GM19468 (cell line): ENCODE results near the gene LTC4S.
"Not testable (repeated sequence)": the region's sequence is repeated elsewhere in the genome, so short reads cannot be mapped to it uniquely, and the experiment has no call there.

Source experiments
- ATAC-seq: cut with Tn5 transposase; IDR thresholded peaks from one replicate; pipeline ENCODE4 v1.9.1; 2021; ENCODE audit warnings: mild to moderate bottlenecking, moderate library complexity, moderate number of reproducible peaks; ENCODE audit not compliant: unreplicated experiment; ENCODE audit errors: extremely low read depth

The LTC4S gene

DNA sequence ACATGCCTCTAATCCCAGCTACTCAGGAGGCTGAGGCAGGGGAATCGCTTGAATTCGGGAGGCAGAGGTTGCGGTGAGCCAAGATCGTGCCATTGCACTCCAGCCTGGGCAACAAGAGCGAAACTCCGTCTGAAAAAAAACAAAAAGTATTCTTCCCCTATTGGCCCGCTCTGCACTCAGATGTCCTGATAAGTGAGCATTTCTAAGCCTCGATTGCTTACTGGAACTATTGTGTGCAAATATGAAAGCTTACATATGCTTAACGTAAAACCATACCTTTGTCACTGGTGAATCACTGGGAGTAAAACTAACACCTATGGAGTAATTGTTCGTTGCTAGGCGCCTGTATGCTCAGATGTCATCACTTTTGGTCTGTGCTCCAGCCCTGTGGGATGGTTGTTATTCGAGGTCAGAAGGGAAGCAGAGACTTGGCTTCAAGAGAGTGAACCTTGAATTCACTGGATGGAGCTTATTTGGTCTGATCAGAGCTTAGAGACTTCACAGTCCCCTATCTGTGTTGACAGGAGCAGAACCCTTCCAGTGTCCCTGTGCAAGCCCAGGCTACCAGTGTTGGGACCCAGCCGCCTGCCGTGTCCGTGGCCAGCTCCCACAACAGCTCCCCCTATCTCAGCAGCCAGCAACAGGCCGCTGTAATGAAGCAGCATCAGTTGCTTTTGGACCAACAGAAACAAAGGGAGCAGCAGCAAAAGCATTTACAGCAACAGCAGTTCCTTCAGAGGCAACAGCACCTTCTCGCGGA, 25.3 kb upstream of the LTC4S start:
- ATAC-seq, result no peak

DNA sequence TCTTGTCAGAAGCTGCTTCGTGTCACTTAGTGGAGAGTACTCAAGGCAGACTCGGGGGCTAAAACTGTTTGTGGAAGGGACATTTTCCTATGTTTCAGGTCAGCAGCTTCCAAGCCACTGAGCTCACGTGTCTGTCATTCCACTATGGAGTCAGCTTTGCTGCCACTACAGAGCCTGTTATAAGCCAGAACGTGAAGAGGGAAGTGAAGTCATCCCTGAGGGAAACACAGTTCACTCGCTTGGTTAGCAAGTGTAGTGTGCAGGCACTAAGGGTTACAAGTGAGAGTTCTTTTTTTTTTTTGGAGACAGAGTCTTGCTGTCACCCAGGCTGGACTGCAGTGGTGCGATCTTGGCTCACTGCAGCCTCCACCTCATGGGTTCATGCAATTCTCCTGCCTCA, 24.5 kb upstream of the LTC4S start:
- ATAC-seq, result no peak

DNA sequence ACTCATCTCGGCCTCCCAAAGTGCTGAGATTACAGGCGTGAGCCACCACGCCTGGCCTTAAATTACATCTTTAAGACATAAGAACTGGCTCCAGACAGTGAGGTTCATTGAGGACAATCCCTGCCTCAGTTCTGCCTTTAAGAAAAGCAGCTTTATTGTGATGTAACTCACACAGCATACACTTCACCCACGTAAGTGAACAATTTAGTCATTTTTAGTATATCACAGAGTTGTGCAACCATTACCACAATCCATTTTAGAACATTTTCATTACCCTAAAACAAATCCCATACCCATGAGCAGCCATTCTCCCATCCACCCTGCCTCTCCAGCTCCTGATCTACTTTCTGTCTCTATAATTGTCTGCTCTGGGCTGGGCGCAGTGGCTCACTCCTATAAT, 24.0 kb upstream of the LTC4S start:
- no peak for ATAC-seq

DNA sequence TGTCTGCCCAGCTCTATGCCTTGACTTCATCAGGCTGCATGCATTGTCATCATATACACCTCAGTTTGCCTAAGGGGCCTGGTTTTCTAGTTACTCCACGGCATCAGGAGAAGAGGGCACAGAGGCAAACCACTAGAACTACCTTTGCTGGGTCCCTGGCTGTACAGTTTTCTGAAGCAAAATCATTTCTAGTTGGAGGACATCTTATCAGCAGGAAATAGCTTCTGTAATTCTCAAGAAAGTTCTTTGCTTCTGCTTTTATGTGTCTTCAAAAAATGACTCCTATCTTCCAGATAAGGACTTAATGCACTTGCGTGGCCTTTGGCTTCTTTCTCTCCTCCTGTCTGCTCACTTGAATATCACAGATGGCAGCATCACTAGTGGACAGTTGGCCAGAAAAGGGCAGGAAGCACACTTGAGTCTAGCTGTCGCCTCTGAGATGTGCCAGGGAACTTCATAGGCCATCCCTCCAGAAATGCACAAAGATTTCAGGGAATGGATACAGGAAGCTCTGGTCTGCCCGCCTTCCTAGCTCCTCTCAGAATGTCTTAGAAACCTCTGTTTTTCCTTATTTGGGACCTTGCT, 22.4 kb upstream of the LTC4S start:
- ATAC-seq, result no peak

DNA sequence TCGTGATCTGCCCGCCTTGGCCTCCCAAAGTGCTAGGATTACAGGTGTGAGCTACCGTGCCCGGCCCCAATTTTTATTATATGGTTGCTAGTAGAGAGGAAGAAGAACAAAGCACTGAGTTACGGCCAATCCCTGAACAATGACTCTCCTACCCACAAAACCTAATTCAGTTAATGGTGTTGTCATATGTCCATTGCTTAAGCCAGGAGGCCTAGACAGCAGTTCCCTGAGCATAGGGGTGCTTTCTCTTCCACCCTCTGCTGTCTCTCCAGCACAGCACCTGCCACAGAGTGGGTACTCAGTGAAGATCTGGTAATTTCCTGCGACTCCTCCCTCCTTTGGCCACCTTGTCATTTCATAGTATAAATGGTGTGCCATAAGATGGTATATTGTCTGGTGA, 21.4 kb upstream of the LTC4S start:
- ATAC-seq, result no peak

DNA sequence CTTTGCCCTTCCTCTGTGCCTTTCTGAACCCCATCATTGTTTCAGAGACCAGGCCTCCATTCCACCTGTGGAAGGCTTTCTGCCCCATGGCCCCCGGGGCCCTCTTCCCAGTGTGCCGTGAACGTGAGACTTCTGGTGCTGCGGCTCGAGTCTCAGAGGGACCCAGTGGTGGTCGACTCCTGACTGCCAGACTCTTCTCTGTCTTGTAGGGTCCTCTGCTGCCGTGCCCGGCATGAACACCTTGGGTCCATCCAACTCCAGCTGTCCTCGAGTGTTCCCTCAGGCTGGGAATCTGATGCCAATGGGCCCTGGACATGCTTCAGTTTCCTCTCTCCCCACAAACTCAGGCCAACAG, 20.1 kb upstream of the LTC4S start:
- no peak for ATAC-seq

DNA sequence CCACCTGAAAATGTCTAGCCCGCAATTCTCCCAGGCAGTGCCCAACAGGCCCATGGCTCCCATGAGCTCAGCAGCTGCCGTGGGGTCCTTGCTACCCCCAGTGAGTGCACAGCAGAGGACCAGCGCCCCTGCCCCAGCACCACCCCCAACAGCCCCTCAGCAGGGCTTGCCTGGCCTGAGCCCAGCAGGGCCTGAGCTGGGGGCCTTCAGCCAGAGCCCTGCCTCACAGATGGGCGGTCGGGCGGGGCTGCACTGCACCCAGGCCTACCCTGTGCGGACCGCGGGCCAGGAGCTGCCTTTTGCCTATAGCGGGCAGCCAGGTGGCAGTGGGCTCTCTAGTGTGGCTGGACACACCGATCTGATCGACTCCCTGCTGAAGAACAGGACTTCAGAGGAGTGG, 19.3 kb upstream of the LTC4S start:
- ATAC-seq, result no peak

DNA sequence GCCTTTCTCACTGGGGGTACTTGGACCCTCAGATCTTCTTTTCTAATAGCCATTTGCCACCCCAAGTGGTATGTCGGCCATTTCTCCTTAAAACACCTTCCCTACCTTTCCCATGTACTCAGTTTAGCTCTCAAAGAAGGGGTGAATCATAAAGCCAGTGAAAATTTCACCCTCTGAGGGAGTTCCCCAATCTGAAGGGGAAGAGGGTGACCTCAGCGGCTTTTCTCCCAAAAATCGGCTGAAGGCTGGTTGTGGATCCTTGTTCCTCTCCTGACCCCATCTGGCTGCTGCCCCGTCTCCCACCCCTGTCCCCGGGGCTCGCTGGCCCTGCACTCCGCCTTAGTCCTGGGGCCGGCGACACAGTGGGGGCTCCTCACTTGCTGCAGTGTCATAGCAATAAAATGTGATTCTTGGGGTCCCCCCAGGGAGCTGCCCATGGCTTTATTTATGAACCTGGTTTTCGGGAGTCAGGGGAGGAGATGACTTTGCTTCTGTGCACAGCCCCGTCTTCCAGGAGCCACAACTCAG, 17.3 kb upstream of the LTC4S start:
- no peak for ATAC-seq

DNA sequence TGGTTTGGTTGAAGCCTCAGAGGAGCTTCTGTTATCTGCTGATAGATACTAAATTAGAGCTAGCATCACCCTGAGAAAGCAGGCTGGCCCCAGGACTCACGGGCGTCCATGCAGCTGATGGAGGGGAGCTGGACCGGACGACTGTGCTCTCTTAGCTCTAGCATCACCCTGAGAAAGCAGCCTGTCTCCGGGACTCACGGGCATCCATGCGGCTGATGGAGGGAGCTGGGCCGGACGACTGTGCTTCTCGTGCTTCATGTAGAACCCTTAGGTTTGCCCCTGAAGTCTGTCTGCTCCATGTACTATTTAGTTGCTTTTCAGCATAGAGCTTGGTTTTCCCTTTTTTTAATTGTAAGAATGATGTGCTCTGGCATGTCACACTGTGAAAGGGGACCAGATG, 16.3 kb upstream of the LTC4S start:
- ATAC-seq, result no peak

DNA sequence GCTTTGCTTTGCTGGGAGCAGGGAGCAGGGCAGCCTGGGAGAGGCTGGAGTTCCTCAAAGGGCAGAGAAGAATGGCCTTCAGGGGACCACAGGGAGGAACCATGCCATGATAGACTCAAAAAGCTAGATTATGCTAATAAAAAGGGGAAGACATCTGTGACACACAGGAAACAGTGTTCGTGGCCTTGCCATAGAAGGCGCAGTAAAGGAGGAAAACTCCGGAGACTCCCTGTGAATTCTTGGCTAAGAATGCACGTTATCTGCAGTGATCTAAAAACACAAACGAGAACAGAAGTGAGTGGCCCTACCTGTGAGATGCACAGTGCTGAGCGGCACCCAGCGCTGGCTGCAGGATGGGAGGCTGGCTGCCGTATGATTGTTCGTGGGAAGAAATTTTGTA, 15.9 kb upstream of the LTC4S start:
- no peak for ATAC-seq

DNA sequence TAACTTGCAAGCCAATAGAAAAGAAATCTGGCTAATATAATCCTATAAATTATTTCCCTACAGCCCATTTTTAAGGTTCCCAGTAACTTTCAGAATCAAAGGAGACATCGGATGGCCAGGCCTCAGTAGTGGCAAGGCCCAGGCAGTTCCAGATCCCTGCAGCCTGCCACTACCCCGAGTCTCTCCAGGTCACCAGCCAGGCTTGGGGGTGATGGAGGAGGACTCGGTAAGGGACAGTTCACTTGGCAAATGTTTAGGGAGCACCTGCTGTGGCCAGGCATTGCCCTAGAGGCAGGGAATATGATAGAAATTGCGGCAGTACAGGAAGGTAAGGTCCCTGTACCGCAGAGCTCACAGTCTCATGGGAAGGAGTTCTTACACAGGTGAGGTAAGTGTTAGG, 15.2 kb upstream of the LTC4S start:
- no peak for ATAC-seq

DNA sequence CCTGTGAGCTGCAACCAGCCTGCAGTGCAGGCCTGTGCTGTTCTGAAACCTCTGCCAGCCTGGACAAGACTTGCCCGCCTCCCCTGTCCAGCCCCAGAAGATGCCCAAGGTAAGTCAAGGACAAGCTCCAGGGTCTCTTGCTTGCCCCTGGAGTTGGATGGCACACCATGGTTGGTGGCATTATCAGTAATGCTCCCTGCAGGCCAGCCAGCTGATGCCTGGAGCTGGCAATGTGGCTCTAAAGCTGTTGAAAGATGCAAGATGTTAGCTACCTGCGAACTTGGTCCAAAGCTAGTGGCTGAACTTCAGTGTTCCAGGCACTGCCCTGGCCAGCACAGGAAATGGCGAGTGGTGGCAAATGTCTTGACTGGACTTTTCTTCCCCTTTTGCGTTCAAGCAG, 14.0 kb upstream of the LTC4S start:
- ATAC-seq, result no peak

DNA sequence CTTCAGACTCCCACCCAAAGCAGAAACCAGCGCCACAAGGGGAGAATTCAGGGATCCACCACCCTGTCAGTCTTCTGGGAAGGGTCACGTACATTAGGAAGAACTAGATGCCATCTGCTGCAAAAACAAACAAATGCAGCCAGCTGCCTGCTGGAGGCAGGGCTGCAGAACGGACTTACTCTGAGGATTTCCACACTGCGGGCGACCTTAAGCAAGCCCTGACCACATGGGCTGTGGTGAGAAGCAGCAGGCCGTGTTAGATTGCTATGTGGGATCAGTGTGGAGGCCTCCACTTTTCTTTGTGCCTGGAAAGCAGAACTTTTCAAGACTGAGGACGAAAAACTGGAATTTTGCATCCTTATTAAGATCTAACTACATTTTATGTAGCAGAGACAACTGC, 13.4 kb upstream of the LTC4S start:
- ATAC-seq, result no peak

DNA sequence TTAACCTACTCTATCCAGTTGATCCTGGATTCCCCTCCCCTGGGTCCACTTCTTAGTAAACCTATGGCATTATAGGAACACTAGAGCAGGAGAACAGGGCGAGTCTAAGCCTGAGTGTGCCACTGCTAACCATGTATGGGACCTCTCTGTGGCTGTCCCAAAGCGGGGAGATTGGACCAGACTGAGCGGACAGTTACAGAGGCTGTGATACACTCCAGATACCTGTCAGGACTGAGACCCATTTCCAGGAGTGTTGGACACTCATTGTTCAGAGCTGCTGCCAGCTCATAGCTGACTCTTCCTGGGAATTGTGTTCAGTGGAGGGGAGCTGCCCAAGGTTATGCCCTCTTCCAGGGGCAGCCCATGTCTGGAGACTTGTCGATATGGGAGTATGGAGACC, 11.9 kb upstream of the LTC4S start:
- no peak for ATAC-seq

DNA sequence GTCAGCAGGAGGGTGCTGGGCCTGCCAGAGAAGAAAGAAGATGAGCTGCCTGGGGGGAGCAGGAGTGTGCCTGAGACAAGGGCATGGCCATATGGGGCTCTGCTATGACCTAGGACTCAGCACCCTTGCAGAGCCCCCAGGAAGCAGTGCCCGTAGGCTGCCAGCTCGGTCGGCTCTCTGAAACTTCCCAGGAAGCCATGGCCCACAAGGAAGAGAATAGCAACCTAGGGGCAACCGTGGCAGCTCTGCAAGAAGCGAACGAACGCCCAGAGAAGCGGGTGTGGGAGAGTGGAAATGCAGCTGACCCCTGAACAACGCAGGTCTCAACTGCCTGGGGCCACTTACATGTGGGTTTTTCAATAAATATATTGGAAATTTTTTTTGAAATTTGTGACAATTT, 10.7 kb upstream of the LTC4S start:
- no peak for ATAC-seq

DNA sequence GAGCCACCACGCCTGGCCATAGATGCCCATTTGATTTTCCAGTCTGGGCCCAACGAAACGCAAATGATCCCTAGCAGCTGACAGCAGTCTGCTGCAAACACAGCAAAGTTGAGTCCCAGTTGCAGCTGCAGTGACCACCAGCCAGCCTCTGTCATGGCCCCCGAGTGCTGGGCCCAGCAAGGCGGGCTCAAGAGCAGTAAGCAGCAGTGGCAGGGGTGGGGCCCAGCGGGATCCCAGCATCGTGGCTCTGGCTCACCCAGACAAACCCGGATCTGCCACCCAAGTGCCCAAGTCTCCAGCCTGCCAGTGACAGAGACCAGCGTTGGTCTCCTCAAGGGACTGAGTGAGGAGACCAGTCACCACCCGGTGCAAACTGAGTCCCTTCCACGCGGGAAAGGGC, 6.9 kb upstream of the LTC4S start:
- no peak for ATAC-seq

DNA sequence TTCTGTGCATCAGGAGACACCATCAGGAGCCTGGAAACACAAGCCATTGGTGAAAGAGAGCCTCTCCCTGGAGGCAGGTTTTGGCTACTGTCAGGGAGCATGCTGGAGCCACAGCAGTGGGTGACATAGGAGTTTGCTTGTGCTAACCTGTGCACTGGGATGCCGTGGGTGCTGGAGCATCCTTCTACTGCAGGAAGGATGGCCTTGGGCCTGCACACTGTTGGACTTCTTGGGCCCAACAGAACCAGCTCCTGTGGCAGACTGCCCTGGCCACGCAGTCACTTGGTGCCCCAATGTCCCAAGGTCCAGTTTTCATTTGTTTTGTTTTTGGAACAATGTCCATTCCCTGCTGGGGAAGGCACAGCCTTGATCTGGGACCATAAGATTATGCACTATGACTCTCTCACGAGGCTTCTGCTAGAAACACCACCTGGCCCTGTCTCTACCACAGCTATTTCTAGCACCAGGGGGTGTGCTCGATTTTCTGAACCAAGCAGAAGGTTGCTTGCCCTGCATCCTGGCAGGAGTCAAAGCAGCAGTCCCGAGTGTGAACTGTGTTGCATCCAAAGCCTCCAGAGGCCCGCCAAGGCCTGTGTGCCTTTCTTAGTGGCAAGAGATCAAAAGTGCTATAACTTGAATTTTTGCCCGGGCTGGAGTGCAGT, 5.5 kb upstream of the LTC4S start:
- ATAC-seq, result no peak

DNA sequence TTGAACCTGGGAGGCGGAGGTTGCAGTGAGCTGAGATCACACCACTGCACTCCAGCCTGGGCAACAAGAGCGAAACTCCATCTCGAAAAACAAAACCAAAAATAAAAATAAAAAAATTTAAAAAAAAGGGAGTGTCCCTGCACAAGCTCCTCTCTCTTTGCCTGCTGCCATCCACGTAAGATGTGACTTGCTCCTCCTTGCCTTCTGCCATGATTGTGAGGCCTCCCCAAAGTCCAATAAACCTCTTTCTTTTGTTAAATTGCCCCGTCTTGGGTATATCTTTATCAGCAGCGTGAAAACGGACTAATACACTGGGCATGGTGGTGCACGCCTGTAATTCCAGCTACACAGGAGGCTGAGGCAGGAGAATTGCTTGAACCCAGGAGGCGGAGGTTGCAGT, 4.5 kb upstream of the LTC4S start:
- ATAC-seq, result not testable (repeated sequence)

DNA sequence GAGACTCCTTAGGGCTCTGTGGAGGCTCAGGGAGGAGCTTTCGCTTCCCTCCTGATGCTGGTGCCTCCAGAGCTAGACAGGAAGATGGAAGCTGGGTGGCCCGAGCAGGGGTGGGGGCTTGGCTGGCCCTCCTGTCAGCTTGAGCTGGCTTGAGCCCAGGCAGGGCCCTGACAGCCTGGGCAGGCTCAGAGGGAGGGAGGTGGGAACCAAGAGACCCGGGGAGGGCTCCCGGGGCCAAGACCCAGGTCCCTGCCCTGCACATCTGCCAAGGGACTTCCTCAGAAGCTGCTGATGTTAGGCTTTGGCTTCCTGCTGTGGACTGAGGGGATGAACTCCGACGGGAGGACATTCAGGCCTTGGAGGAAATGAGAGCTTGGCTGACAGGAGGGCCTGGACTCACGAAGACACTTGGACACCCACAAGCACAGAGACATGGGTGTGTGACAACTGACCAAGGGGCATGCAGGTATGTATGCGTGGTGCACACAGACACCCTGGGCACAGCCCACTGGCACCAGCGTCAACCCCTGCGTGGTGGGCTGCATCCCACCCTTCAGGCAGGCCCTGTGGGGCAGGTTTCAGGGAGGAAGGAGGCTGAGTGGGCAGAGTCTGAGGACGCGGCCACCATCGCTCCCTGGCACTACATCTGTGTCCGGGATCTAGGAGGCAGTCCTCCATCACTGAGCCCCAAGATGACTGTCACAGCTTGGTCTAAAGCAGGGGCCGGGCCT, 1.7 kb upstream of the LTC4S start:
- ATAC-seq, result no peak

DNA sequence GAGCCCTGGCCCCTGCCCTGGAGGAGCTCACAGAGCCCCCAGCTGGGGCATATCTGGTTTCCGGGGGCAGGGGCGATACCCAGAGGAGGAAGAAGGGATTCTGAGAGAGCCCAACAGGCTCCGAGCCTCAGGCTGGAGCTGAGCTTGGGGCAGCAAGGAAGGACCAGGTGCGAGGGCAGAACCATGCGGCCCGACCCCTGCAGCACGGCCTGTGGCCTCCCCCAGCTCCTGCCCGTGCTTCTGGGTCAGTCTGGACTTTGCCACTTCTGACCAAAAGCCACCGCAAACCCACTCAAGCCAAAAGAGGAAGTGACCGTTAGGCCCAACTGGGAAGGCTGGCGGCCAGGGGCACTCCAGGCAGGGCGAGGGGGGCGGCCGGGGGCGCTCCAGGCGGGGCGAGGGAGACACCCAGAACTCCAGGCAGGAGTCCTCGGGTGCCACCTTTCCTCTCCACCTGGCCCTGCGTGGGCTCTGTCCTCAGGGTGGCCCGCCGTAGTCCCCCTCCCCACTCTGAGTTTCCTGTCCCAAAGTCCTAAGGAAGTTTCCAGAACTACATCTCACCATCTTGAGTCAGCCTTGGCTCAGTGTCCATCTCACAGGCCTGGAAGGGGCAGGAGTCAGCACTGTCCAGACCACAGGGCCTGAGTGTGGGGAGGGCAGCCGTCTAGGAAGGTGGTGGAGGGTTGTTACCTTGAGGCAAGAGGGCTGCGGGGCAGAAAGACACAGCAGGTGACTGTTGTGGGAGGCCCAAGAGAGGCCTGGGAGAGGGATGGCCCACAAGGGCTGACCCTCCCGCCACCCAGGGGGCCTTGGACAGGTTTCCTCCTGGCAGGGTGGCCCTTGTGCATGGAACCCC, 946 bp upstream of the LTC4S start:
- ATAC-seq, result no peak
